SHP77 treated with DMSO at 0.1 percent for 48 hours (cell line): ENCODE measurements around the gene EDRF1.

Experiments used
- DNase-seq: peaks from one replicate; lab custom pipeline; 2025; lab: John Stamatoyannopoulos, UW

EDRF1 gene

GRCh38 chr10:125768219-125768855 lies 48.8 kb downstream of the EDRF1 start:
- DNase-seq: no peak

GRCh38 chr10:125769175-125769574 lies 49.7 kb downstream of the EDRF1 start:
- DNase-seq: no peak

GRCh38 chr10:125770844-125771243 lies 51.3 kb downstream of the EDRF1 start:
- no peak for DNase-seq

GRCh38 chr10:125772112-125772863 lies 52.8 kb downstream of the EDRF1 start:
- no peak for DNase-seq

- no peak for DNase-seq
Measured at GRCh38 chr10:125772864-125773180, 53.3 kb downstream of the EDRF1 start.

GRCh38 chr10:125773687-125774543 lies 54.4 kb downstream of the EDRF1 start:
- DNase-seq: no peak

GRCh38 chr10:125774581-125775191 lies 55.2 kb downstream of the EDRF1 start:
- DNase-seq: no peak

GRCh38 chr10:125775491-125776106 lies 56.1 kb downstream of the EDRF1 start, which contains the start of gene MMP21:
TSS of gene MMP21 (minus strand) at chr10:125775821. CDS start at chr10:125775821, 0 bp downstream.
- DNase-seq: no peak

GRCh38 chr10:125777806-125778205 lies 58.3 kb downstream of the EDRF1 start:
- no peak for DNase-seq

GRCh38 chr10:125778556-125778955 lies 59.0 kb downstream of the EDRF1 start:
- DNase-seq: no peak

GRCh38 chr10:125779403-125780327 lies 60.2 kb downstream of the EDRF1 start:
- no peak for DNase-seq

GRCh38 chr10:125781374-125781773 lies 61.9 kb downstream of the EDRF1 start:
- DNase-seq: no peak

- no peak for DNase-seq
Measured at GRCh38 chr10:125782054-125782453, 62.5 kb downstream of the EDRF1 start.

- DNase-seq: no peak
Measured at GRCh38 chr10:125782616-125783015, 63.1 kb downstream of the EDRF1 start.

- no peak for DNase-seq
Measured at GRCh38 chr10:125783408-125783807, 63.9 kb downstream of the EDRF1 start.

- no peak for DNase-seq
Measured at GRCh38 chr10:125783957-125784356, 64.4 kb downstream of the EDRF1 start.

GRCh38 chr10:125785791-125786190 lies 66.3 kb downstream of the EDRF1 start:
- no peak for DNase-seq

- no peak for DNase-seq
Measured at GRCh38 chr10:125788156-125789034, 68.9 kb downstream of the EDRF1 start.
